Measurements from ENCODE around the gene LIN37.

Gene LIN37

DNA sequence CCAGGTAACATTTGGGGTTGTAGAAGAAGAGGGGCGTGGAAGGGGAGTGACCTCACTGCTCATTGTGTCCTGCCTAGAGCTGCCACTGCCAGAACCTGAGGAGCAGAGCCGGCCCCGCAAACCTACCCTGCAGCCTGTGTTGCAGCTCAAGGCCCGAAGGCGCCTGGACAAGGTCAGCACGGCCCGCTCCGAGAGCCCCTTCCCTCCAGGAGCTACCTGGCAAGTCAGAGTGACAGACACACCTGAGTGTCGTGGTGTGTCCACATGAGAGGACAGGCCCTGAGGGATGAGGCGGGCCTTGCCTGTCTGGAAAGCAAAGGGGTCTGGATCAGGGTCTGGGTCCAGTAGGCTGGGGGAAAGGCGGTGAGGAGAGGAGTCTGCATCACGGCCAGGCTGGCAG, 23.8 kb upstream of the LIN37 start:
- H3K27me3 ChIP-seq (ENCODE audit: low read depth, low read length): no peaks in the 10 kb centered on the region
- no peaks in the 10 kb centered on the region for H3K9me3 ChIP-seq (ENCODE audit: insufficient read depth, low read length)
- peaks cover 78% of the 10 kb centered on the region for H3K36me3 ChIP-seq (replicated peaks; ENCODE audit: low read depth, low read length)
- H4K20me1 ChIP-seq (ENCODE audit: insufficient read depth, low read length): peaks cover 7% of the 10 kb centered on the region
- TF ChIP-seq, protein P1, sequence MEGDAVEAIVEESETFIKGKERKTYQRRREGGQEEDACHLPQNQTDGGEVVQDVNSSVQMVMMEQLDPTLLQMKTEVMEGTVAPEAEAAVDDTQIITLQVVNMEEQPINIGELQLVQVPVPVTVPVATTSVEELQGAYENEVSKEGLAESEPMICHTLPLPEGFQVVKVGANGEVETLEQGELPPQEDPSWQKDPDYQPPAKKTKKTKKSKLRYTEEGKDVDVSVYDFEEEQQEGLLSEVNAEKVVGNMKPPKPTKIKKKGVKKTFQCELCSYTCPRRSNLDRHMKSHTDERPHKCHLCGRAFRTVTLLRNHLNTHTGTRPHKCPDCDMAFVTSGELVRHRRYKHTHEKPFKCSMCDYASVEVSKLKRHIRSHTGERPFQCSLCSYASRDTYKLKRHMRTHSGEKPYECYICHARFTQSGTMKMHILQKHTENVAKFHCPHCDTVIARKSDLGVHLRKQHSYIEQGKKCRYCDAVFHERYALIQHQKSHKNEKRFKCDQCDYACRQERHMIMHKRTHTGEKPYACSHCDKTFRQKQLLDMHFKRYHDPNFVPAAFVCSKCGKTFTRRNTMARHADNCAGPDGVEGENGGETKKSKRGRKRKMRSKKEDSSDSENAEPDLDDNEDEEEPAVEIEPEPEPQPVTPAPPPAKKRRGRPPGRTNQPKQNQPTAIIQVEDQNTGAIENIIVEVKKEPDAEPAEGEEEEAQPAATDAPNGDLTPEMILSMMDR (IDR thresholded peaks at IDR 0.05; ENCODE audit: low read depth, low read length): no peak
- TF ChIP-seq EZH2phosphoT487 (IDR thresholded peaks at IDR 0.05; ENCODE audit: low read depth): no peak
- no peak overlapping the region for H3K27ac ChIP-seq (ENCODE audit: low read length)
- H3K4me2 ChIP-seq (ENCODE audit: low read length): no peak overlapping the region
- peaks cover 18% of the 10 kb centered on the region for H3K79me2 ChIP-seq (ENCODE audit: low read length)
- H3K4me1 ChIP-seq (ENCODE audit: low read length): peaks cover under 1% of the 10 kb centered on the region
- no peak overlapping the region for H2AFZ ChIP-seq (ENCODE audit: low read depth, low read length)
- no peak overlapping the region for H3K9ac ChIP-seq (ENCODE audit: low read length)
- H3K4me3 ChIP-seq (ENCODE audit: low read length): no peak overlapping the region

DNA sequence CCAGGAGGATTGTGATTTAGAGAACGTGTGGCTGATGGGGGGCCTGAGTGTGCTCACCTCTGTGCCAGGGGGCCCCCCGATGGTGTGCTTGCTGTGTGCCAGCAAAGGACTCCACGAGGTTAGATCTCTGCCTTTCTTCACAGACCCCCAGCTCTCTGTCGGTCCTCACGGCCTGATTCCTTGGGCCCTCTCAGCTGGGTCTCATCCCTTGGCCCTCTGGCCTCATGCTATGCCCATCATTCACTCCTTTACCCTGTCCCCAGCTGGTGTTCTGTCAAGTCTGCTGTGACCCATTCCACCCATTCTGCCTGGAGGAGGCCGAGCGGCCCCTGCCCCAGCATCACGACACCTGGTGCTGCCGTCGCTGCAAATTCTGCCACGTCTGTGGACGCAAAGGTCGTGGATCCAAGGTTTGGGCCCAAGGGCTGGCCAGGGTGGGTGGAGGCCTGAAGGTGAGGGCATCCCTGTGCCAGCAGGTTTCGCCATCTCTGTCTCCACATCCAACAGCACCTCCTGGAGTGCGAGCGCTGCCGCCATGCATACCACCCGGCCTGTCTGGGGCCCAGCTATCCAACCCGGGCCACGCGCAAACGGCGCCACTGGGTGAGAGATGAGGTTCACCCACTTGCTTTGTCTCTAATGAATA, 23.0 kb upstream of the LIN37 start:
- Histone ChIP-seq H3K9me3 (ENCODE audit: insufficient read depth, low read length) (no peaks in the 10 kb centered on the region), H3K27me3 (ENCODE audit: low read depth, low read length) (no peaks in the 10 kb centered on the region), H3K36me3 (replicated peaks; ENCODE audit: low read depth, low read length) (peaks cover 80% of the 10 kb centered on the region), H4K20me1 (ENCODE audit: insufficient read depth, low read length) (peaks cover 4% of the 10 kb centered on the region), H3K4me1 (ENCODE audit: low read length) (no peaks in the 10 kb centered on the region), H3K4me3 (ENCODE audit: low read length) (no peak overlapping the region), H3K27ac (ENCODE audit: low read length) (no peak overlapping the region), H3K9ac (ENCODE audit: low read length) (no peak overlapping the region), H3K4me2 (ENCODE audit: low read length) (no peak overlapping the region), H3K79me2 (ENCODE audit: low read length) (peaks cover 10% of the 10 kb centered on the region; the same call in 1 of the 2 replicates), H2AFZ (ENCODE audit: low read depth, low read length) (no peak overlapping the region)
- TF ChIP-seq EZH2phosphoT487 (IDR thresholded peaks at IDR 0.05; ENCODE audit: low read depth): no peak
- TF ChIP-seq, protein P1 (IDR thresholded peaks at IDR 0.05; ENCODE audit: low read depth, low read length): no peak

DNA sequence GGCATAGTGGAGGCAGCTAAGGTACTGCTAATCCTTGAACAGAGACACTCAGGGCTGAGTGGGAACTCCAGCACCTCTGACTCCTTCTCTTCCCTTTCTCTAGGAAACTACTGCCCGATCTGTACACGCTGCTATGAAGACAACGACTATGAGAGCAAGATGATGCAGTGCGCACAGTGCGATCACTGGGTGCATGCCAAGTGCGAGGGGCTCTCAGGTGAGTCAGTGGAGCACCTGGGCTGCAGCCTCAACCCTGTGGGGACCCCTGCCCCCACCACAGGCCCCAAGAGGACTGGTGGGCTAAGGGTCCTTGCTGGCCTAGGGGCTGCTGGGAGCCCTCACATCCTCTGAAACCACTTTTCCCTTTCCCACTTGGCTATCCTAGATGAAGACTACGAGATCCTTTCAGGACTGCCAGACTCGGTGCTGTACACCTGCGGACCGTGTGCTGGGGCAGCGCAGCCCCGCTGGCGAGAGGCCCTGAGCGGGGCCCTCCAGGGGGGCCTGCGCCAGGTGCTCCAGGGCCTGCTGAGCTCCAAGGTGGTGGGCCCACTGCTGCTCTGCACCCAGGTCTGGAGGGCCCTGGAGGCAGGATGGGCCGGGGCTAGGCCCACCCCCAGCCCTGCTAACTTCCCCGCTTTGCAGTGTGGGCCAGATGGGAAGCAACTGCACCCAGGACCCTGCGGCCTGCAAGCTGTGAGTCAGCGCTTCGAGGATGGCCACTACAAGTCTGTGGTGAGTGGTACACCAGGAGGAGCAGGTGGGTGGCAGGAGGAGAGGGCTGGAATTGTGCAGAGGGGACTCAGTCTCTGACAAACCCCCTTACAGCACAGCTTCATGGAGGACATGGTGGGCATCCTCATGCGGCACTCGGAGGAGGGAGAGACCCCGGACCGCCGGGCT, 21.1 kb upstream of the LIN37 start:
- Histone ChIP-seq H3K9ac (ENCODE audit: low read length) (no peak overlapping the region), H3K36me3 (replicated peaks; ENCODE audit: low read depth, low read length) (peaks cover 83% of the 10 kb centered on the region), H2AFZ (ENCODE audit: low read depth, low read length) (no peak overlapping the region), H3K4me2 (ENCODE audit: low read length) (no peak overlapping the region), H4K20me1 (ENCODE audit: insufficient read depth, low read length) (peaks cover 4% of the 10 kb centered on the region), H3K4me1 (ENCODE audit: low read length) (no peaks in the 10 kb centered on the region), H3K27ac (ENCODE audit: low read length) (no peak overlapping the region), H3K9me3 (ENCODE audit: insufficient read depth, low read length) (no peaks in the 10 kb centered on the region), H3K27me3 (ENCODE audit: low read depth, low read length) (no peaks in the 10 kb centered on the region), H3K79me2 (ENCODE audit: low read length) (no peaks in the 10 kb centered on the region), H3K4me3 (ENCODE audit: low read length) (no peak overlapping the region)
- TF ChIP-seq, protein P1 (IDR thresholded peaks at IDR 0.05; ENCODE audit: low read depth, low read length): no peak
- TF ChIP-seq EZH2phosphoT487 (IDR thresholded peaks at IDR 0.05; ENCODE audit: low read depth): no peak

DNA sequence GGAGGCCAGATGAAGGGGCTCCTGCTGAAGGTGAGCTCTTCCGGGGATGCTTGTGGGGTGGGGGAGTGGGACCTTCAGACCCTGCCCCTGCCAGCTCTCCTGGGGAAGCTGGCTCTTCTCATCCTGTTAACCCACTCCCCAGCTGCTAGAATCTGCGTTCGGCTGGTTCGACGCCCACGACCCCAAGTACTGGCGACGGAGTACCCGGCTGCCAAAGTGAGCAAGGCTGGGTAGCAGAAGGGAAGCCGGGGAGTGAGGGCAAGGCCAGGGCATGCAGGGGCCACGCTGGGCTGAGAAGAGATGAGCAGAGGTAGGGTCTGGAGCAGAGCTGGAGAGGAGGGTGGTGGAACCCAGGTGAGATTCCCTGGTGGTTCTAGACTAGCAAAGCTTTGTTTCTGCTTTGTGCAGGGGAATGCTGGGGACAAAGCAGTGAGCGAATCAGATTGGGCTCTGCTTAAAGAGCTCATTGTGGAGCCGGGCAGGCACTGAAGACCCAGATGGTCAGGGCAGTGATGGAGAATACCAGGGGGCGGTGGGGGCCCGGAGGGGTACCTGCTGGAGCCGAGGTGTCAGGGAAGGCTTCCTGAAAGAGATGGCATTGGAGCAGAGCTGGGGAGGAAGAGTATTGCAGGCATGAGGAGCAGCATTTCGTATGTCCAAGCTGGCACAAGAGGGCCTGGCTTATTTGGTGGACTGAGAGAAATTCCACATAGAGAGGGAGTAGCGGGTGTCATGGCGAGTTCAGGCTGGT, 20.2 kb upstream of the LIN37 start:
- TF ChIP-seq, protein P1 (IDR thresholded peaks at IDR 0.05; ENCODE audit: low read depth, low read length): no peak
- TF ChIP-seq EZH2phosphoT487 (IDR thresholded peaks at IDR 0.05; ENCODE audit: low read depth): no peak
- no peak overlapping the region for H3K4me3 ChIP-seq (ENCODE audit: low read length)
- H3K27ac ChIP-seq (ENCODE audit: low read length): no peak overlapping the region
- no peaks in the 10 kb centered on the region for H3K27me3 ChIP-seq (ENCODE audit: low read depth, low read length)
- no peaks in the 10 kb centered on the region for H3K9me3 ChIP-seq (ENCODE audit: insufficient read depth, low read length)
- H3K9ac ChIP-seq (ENCODE audit: low read length): no peak overlapping the region
- no peaks in the 10 kb centered on the region for H3K4me1 ChIP-seq (ENCODE audit: low read length)
- H3K4me2 ChIP-seq (ENCODE audit: low read length): no peak overlapping the region
- no peaks in the 10 kb centered on the region for H3K79me2 ChIP-seq (ENCODE audit: low read length)
- H3K36me3 ChIP-seq (replicated peaks; ENCODE audit: low read depth, low read length): peaks cover 79% of the 10 kb centered on the region
- H2AFZ ChIP-seq (ENCODE audit: low read depth, low read length): no peak overlapping the region
- H4K20me1 ChIP-seq (ENCODE audit: insufficient read depth, low read length): peaks cover 2% of the 10 kb centered on the region
